Measurements from ENCODE around the gene SGK1.
A peak's percentile ranks its signal among the peaks of the same experiment; 100 is the strongest.

SGK1 gene

GRCh38 chr6:134161041-134161440 is 156.9 kb downstream of the SGK1 start:
- peak in 1 of 2 donors; percentile 18 for DNase-seq (ENCODE audit: low read depth in 2 of 2)
- H3K4me3 ChIP-seq (replicated peaks in 1 of 2; ENCODE audit: low read depth in 2 of 2, low read length in 2 of 2): no peak overlapping the region
- no peak for TF ChIP-seq CTCF (IDR thresholded peaks at IDR 0.05; ENCODE audit: low read depth, low read length)

GRCh38 chr6:134152767-134153485 is 165.0 kb downstream of the SGK1 start:
- DNase-seq (ENCODE audit: low read depth in 2 of 2): no peak
- no peak overlapping the region for H3K4me3 ChIP-seq (replicated peaks in 1 of 2; ENCODE audit: low read depth in 2 of 2, low read length in 2 of 2)
- TF ChIP-seq CTCF (IDR thresholded peaks at IDR 0.05; ENCODE audit: low read depth, low read length): no peak

- no peak for DNase-seq (ENCODE audit: low read depth in 2 of 2)
Measured at GRCh38 chr6:134148566-134148965, 169.3 kb downstream of the SGK1 start.

GRCh38 chr6:134147034-134147533 is 170.8 kb downstream of the SGK1 start:
- DNase-seq (ENCODE audit: low read depth in 2 of 2): no peak
- no peak overlapping the region for H3K4me3 ChIP-seq (replicated peaks in 1 of 2; ENCODE audit: low read depth in 2 of 2, low read length in 2 of 2)
- TF ChIP-seq CTCF (IDR thresholded peaks at IDR 0.05; ENCODE audit: low read depth, low read length): no peak

More at GRCh38 chr6:134148566-134148965, 169.3 kb downstream of the SGK1 start:
- TF ChIP-seq CTCF (IDR thresholded peaks at IDR 0.05; ENCODE audit: low read depth, low read length): no peak
- no peak overlapping the region for H3K4me3 ChIP-seq (replicated peaks in 1 of 2; ENCODE audit: low read depth in 2 of 2, low read length in 2 of 2)

GRCh38 chr6:134146268-134147033 is 171.5 kb downstream of the SGK1 start:
- H3K4me3 ChIP-seq (replicated peaks in 1 of 2; ENCODE audit: low read depth in 2 of 2, low read length in 2 of 2): no peak overlapping the region
- DNase-seq (ENCODE audit: low read depth in 2 of 2): peak; percentile 27 to 40
- no peak for TF ChIP-seq CTCF (IDR thresholded peaks at IDR 0.05; ENCODE audit: low read depth, low read length)

- TF ChIP-seq CTCF (IDR thresholded peaks at IDR 0.05; ENCODE audit: low read depth, low read length): no peak
- H3K4me3 ChIP-seq (replicated peaks in 1 of 2; ENCODE audit: low read depth in 2 of 2, low read length in 2 of 2): no peak overlapping the region
- DNase-seq (ENCODE audit: low read depth in 2 of 2): peak; percentile 59 to 69
Measured at GRCh38 chr6:134145786-134146185, 172.1 kb downstream of the SGK1 start.

Data from cardiac fibroblast (primary cell).